ENCODE data around the gene THSD7A.

The THSD7A gene

GRCh38 chr7:11747715-11748485, 84.1 kb downstream of the THSD7A start:
- TF ChIP-seq CTCF (IDR thresholded peaks at IDR 0.05; ENCODE audit: insufficient read depth, low read depth, low read length, missing control alignments): no peak
- DNase-seq (ENCODE audit: low read depth): peak; percentile 63

GRCh38 chr7:11746591-11746990, 85.4 kb downstream of the THSD7A start:
- no peak for DNase-seq (ENCODE audit: low read depth)
- H3K4me3 ChIP-seq (ENCODE audit: low read length): no peak overlapping the region

More at GRCh38 chr7:11747715-11748485, 84.1 kb downstream of the THSD7A start:
- no peak overlapping the region for H3K4me3 ChIP-seq (ENCODE audit: low read length)

GRCh38 chr7:11743548-11743947, 88.5 kb downstream of the THSD7A start:
- TF ChIP-seq CTCF (IDR thresholded peaks at IDR 0.05; ENCODE audit: insufficient read depth, low read depth, low read length, missing control alignments): no peak
- no peak for DNase-seq (ENCODE audit: low read depth)
- no peak overlapping the region for H3K4me3 ChIP-seq (ENCODE audit: low read length)

More at GRCh38 chr7:11746591-11746990, 85.4 kb downstream of the THSD7A start:
- TF ChIP-seq CTCF (IDR thresholded peaks at IDR 0.05; ENCODE audit: insufficient read depth, low read depth, low read length, missing control alignments): no peak

GRCh38 chr7:11743016-11743415, 89.0 kb downstream of the THSD7A start:
- H3K4me3 ChIP-seq (ENCODE audit: low read length): no peak overlapping the region
- no peak for DNase-seq (ENCODE audit: low read depth)
- no peak for TF ChIP-seq CTCF (IDR thresholded peaks at IDR 0.05; ENCODE audit: insufficient read depth, low read depth, low read length, missing control alignments)

- no peak for DNase-seq (ENCODE audit: low read depth)
- no peak for TF ChIP-seq CTCF (IDR thresholded peaks at IDR 0.05; ENCODE audit: insufficient read depth, low read depth, low read length, missing control alignments)
- H3K4me3 ChIP-seq (ENCODE audit: low read length): no peak overlapping the region
These were observed 89.5 kb downstream of the THSD7A start for GRCh38 chr7:11742496-11742895.

GRCh38 chr7:11737723-11738122, 94.3 kb downstream of the THSD7A start:
- TF ChIP-seq CTCF (IDR thresholded peaks at IDR 0.05; ENCODE audit: insufficient read depth, low read depth, low read length, missing control alignments): no peak
- DNase-seq (ENCODE audit: low read depth): peak; percentile 75
- no peak overlapping the region for H3K4me3 ChIP-seq (ENCODE audit: low read length)

- no peak for TF ChIP-seq CTCF (IDR thresholded peaks at IDR 0.05; ENCODE audit: insufficient read depth, low read depth, low read length, missing control alignments)
- no peak overlapping the region for H3K4me3 ChIP-seq (ENCODE audit: low read length)
- no peak for DNase-seq (ENCODE audit: low read depth)
These were observed 99.8 kb downstream of the THSD7A start for GRCh38 chr7:11732207-11732606.
